Astrocyte (in vitro differentiated cells and primary cell): Measurements from ENCODE around the gene RAPGEF2. TPM values are rescaled to one million over a fixed set of nuclear protein-coding genes. Genes with fewer than 3 reads are reported as not detected.

Source experiments
- DNase-seq: peaks from one replicate; pipeline ENCODE4 v3.0.0-alpha.2; 2010; ENCODE audit warnings: low read depth
- FAIRE-seq: peaks from 2 replicates; lab custom pipeline; 2011; peaks lifted over from hg19 to GRCh38; lab: Jason Lieb, UNC
- H2AFZ ChIP-seq: 2 replicates; pipeline ENCODE4 v1.6.0; 2012; ENCODE audit warnings: low read depth, low read length, inconsistent platforms
- H3K27ac ChIP-seq: 2 replicates; pipeline ENCODE4 v1.5.1; 2011; ENCODE audit warnings: low read depth, low read length, inconsistent platforms
- H3K27me3 ChIP-seq: 2 replicates; pipeline ENCODE4 v1.6.0; 2011; ENCODE audit warnings: low read length, inconsistent platforms; ENCODE audit not compliant: insufficient read depth
- H3K36me3 ChIP-seq: 2 replicates; pipeline ENCODE4 v1.5.1; 2011; ENCODE audit warnings: low read length, inconsistent platforms; ENCODE audit not compliant: insufficient read depth
- H3K4me1 ChIP-seq: 2 replicates; pipeline ENCODE4 v1.5.1; 2011; ENCODE audit warnings: low read length, inconsistent platforms; ENCODE audit not compliant: insufficient read depth
- H3K4me2 ChIP-seq: 2 replicates; pipeline ENCODE4 v1.6.0; 2012; ENCODE audit warnings: low read length, inconsistent platforms
- H3K4me3 ChIP-seq: 2 replicates; pipeline ENCODE4 v1.5.1; 2011; ENCODE audit warnings: low read depth, mild to moderate bottlenecking, low read length, inconsistent platforms; ENCODE audit not compliant: insufficient read depth
- H3K79me2 ChIP-seq: 2 replicates; pipeline ENCODE4 v1.6.0; 2012; ENCODE audit warnings: mild to moderate bottlenecking, low read length, inconsistent platforms; ENCODE audit not compliant: insufficient read depth
- H3K9ac ChIP-seq: 2 replicates; pipeline ENCODE4 v1.6.0; 2012; ENCODE audit warnings: mild to moderate bottlenecking, low read length, inconsistent platforms
- H3K9me3 ChIP-seq: 2 replicates; pipeline ENCODE4 v1.5.1; 2012; ENCODE audit warnings: low read depth, mild to moderate bottlenecking, low read length, inconsistent platforms; ENCODE audit not compliant: insufficient read depth
- H4K20me1 ChIP-seq: 2 replicates; pipeline ENCODE4 v1.6.0; 2012; ENCODE audit warnings: low read length, inconsistent platforms; ENCODE audit not compliant: insufficient read depth
- H3K27ac Mint-ChIP-seq: one replicate; pipeline ENCODE4 v1.8.0; 2021; ENCODE audit warnings: mild to moderate bottlenecking, mixed read lengths; ENCODE audit not compliant: unreplicated experiment
- H3K27me3 Mint-ChIP-seq: one replicate; pipeline ENCODE4 v1.8.0; 2021; ENCODE audit warnings: low read depth, mixed read lengths; ENCODE audit not compliant: unreplicated experiment
- H3K36me3 Mint-ChIP-seq: one replicate; pipeline ENCODE4 v1.8.0; 2021; ENCODE audit warnings: low read depth, mixed read lengths; ENCODE audit not compliant: unreplicated experiment
- H3K4me1 Mint-ChIP-seq: one replicate; pipeline ENCODE4 v1.8.0; 2021; ENCODE audit warnings: low read depth, mixed read lengths; ENCODE audit not compliant: unreplicated experiment
- H3K4me3 Mint-ChIP-seq: one replicate; pipeline ENCODE4 v1.8.0; 2021; ENCODE audit warnings: mild to moderate bottlenecking, moderate library complexity, mixed read lengths; ENCODE audit not compliant: unreplicated experiment
- H3K9me3 Mint-ChIP-seq: one replicate; pipeline ENCODE4 v1.8.0; 2021; ENCODE audit warnings: mild to moderate bottlenecking, mixed read lengths; ENCODE audit not compliant: unreplicated experiment
- CTCF ChIP-seq: IDR thresholded peaks from 2 replicates; pipeline ENCODE4 v1.5.1; 2011; ENCODE audit warnings: low read depth, mild to moderate bottlenecking, inconsistent platforms, low read length, moderate library complexity; ENCODE audit not compliant: insufficient read depth
- EZH2 ChIP-seq: IDR thresholded peaks from 2 replicates; pipeline ENCODE4 v1.6.1; 2012; ENCODE audit warnings: mild to moderate bottlenecking, low read length, inconsistent platforms; ENCODE audit not compliant: insufficient read depth
- total RNA-seq: library from RNA; stranded (reverse); gene quantifications from 2 replicates; pipeline ENCODE4 v1.2.1, GENCODE V29; 2021

RAPGEF2 gene
- total RNA-seq, 1 donor from 2014 or later, result 59.0 TPM

DNA sequence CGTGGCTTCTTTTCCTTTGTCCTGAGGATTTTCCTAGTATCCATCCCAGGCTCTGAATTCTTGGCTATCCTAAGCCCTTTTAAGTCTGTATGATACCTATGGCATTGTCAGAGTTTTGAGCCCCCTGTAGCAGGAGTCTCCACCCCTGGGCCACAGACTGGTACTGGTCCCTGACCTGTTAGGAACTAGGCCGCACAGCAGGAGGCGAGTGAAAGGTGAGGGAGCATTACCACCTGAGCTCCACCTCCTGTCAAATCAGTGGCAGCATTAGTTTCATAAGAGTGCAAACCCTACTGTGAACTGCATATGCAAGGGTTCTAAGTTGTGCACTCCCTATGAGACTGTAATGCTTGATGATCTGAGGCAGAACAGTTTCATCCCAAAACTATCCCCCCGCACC lies 216.1 kb downstream of the RAPGEF2 start:
- Histone ChIP-seq H3K27me3 (no peaks in the 10 kb centered on the region), H4K20me1 (no peaks in the 10 kb centered on the region), H2AFZ (no peak overlapping the region), H3K27ac (no peak overlapping the region), H3K4me3 (no peak overlapping the region), H3K4me2 (no peak overlapping the region), H3K9me3 (no peaks in the 10 kb centered on the region), H3K4me1 (no peaks in the 10 kb centered on the region), H3K9ac (no peak overlapping the region), H3K36me3 (peaks cover 13% of the 10 kb centered on the region), H3K79me2 (no peaks in the 10 kb centered on the region)
- Mint-ChIP-seq H3K4me3 (no peak overlapping the region), H3K27ac (no peak overlapping the region), H3K4me1 (no peaks in the 10 kb centered on the region), H3K27me3 (no peaks in the 10 kb centered on the region), H3K9me3 (no peaks in the 10 kb centered on the region), H3K36me3 (peaks cover 23% of the 10 kb centered on the region)
- DNase-seq (no peak), FAIRE-seq (no peak)
- no peak for TF ChIP-seq EZH2
- TF ChIP-seq CTCF, result no peak

- Mint-ChIP-seq H3K4me3 (no peak overlapping the region), H3K27ac (no peak overlapping the region), H3K4me1 (no peaks in the 10 kb centered on the region), H3K36me3 (peaks cover 18% of the 10 kb centered on the region), H3K27me3 (no peaks in the 10 kb centered on the region), H3K9me3 (no peaks in the 10 kb centered on the region)
- Histone ChIP-seq H4K20me1 (no peaks in the 10 kb centered on the region), H3K9me3 (no peaks in the 10 kb centered on the region), H3K4me3 (no peak overlapping the region), H3K27me3 (no peaks in the 10 kb centered on the region), H2AFZ (no peak overlapping the region), H3K27ac (no peak overlapping the region), H3K36me3 (peaks cover 22% of the 10 kb centered on the region), H3K79me2 (no peaks in the 10 kb centered on the region), H3K4me1 (no peaks in the 10 kb centered on the region), H3K4me2 (no peak overlapping the region), H3K9ac (no peak overlapping the region)
- no peak for TF ChIP-seq CTCF
- TF ChIP-seq EZH2, result no peak
- DNase-seq (no peak), FAIRE-seq (no peak)
Observed at GRCh38 chr4:159326480-159326879, 223.6 kb downstream of the RAPGEF2 start.

DNA sequence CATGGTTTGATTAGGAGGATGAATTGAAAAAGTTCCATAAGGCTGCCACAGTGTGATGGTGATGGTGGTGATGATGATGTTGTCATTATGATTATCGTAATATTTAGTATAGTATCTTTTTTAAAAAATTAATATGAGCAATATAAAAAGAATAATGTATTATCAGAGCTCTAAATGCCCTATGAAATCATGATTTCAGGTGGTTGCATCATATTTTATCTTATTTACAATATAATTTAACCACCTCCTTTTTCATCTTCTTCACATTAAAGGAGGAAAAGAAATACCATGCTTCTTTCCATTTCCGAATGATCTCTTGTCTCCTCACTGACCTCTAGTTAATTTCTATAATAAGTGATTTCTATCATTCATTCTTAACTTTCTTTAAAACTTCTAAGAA lies 225.9 kb downstream of the RAPGEF2 start:
- no peaks in the 10 kb centered on the region for H3K9me3 ChIP-seq
- H3K36me3 ChIP-seq, result peaks cover 14% of the 10 kb centered on the region
- no peaks in the 10 kb centered on the region for H3K79me2 ChIP-seq
- Mint-ChIP-seq H3K4me3 (no peak overlapping the region), H3K9me3 (no peaks in the 10 kb centered on the region), H3K36me3 (peaks cover 9% of the 10 kb centered on the region), H3K27ac (no peak overlapping the region), H3K4me1 (no peaks in the 10 kb centered on the region), H3K27me3 (no peaks in the 10 kb centered on the region)
- no peak overlapping the region for H3K4me2 ChIP-seq
- no peak overlapping the region for H2AFZ ChIP-seq
- H3K4me1 ChIP-seq, result no peaks in the 10 kb centered on the region
- FAIRE-seq (no peak), DNase-seq (no peak)
- no peak overlapping the region for H3K4me3 ChIP-seq
- H4K20me1 ChIP-seq, result no peaks in the 10 kb centered on the region
- H3K9ac ChIP-seq, result no peak overlapping the region
- TF ChIP-seq CTCF (no peak), EZH2 (no peak)
- no peaks in the 10 kb centered on the region for H3K27me3 ChIP-seq
- H3K27ac ChIP-seq, result no peak overlapping the region
